MCF 10A (cell line): ENCODE results near the gene IFFO2. TPM values are rescaled to one million over a fixed set of nuclear protein-coding genes. Genes with fewer than 3 reads are reported as not detected.

Experiments
- Bru-seq: library from RNA; stranded (reverse); fragments of 400-500 nt; gene quantifications from one replicate; lab custom pipeline; 2021; lab: Mats Ljungman, UMichigan
- BruChase-seq, 2 experiments: library from RNA; stranded (reverse); fragments of 400-500 nt; gene quantifications; one replicate each; lab custom pipeline; 2021; lab: Mats Ljungman, UMichigan
- BruUV-seq: library from RNA; stranded (reverse); fragments of 400-500 nt; replicated peaks from 2 replicates; lab custom pipeline; 2021; lab: Mats Ljungman, UMichigan
- CTCF ChIA-PET: fragments of 300-600 bp; sonication (Branson Sonifier 250); formaldehyde crosslinking; extraction: SDS; loops from one replicate; lab custom pipeline; 2021; ENCODE audit warnings: antibody characterized with exemption, inconsistent platforms; lab: Yijun Ruan, JAX
- POLR2A ChIA-PET: fragments of 300-600, 350-650 bp; sonication (Branson Sonifier 250); formaldehyde crosslinking; extraction: SDS; loops from one replicate; lab custom pipeline; 2020; ENCODE audit warnings: antibody characterized with exemption, inconsistent platforms; lab: Yijun Ruan, JAX
- DNase-seq: peaks from one replicate; pipeline ENCODE4 v3.0.0-alpha.2; 2018; ENCODE audit not compliant: unreplicated experiment
- H3K27ac Mint-ChIP-seq: one replicate; pipeline ENCODE4 v1.8.0; 2022; ENCODE audit warnings: mild to moderate bottlenecking, low read depth, mixed read lengths; ENCODE audit not compliant: unreplicated experiment
- H3K27me3 Mint-ChIP-seq: one replicate; pipeline ENCODE4 v1.8.0; 2022; ENCODE audit warnings: mixed read lengths; ENCODE audit not compliant: insufficient read depth, unreplicated experiment
- H3K36me3 Mint-ChIP-seq: one replicate; pipeline ENCODE4 v1.8.0; 2022; ENCODE audit warnings: mild to moderate bottlenecking, moderate library complexity, mixed read lengths; ENCODE audit not compliant: insufficient read depth, unreplicated experiment
- H3K4me1 Mint-ChIP-seq: one replicate; pipeline ENCODE4 v1.8.0; 2022; ENCODE audit warnings: mixed read lengths; ENCODE audit not compliant: insufficient read depth, unreplicated experiment
- H3K4me3 Mint-ChIP-seq: one replicate; pipeline ENCODE4 v1.8.0; 2022; ENCODE audit warnings: mild to moderate bottlenecking, moderate library complexity, mixed read lengths; ENCODE audit not compliant: unreplicated experiment
- H3K9me3 Mint-ChIP-seq: one replicate; pipeline ENCODE4 v1.8.0; 2022; ENCODE audit warnings: mixed read lengths; ENCODE audit not compliant: unreplicated experiment
- CTCF ChIP-seq: fragments of 200-600 bp; IDR thresholded peaks from one replicate; pipeline ENCODE4 v1.8.0; 2022; ENCODE audit warnings: antibody characterized with exemption, mild to moderate bottlenecking; ENCODE audit not compliant: unreplicated experiment
- intact Hi-C: fragments of 100-400 bp; cut with micrococcal nuclease; formaldehyde crosslinking; loops from 2 replicates; pipeline ENCODE4 v1.14.1; 2022
- long read RNA-seq: library from polyadenylated mRNA; stranded (forward); transcript quantifications from one replicate; pipeline ENCODE4 v2.0.0, GENCODE V29; 2022
- total RNA-seq: library from RNA; stranded (reverse); gene quantifications from 2 replicates; pipeline ENCODE4 v1.2.3, GENCODE V29; 2022

Gene IFFO2
- total RNA-seq = 10.8 and 21.0 TPM in 2 replicates
- Bru-seq, nascent RNA = percentile 52 among the genes with signal in this experiment
- percentile 47 among the genes with signal in this experiment for BruChase-seq, experiment 1, labeled RNA remaining after a 6-hour chase
- BruChase-seq, experiment 2, labeled RNA remaining after a 2-hour chase = percentile 49 among the genes with signal in this experiment
- long read RNA-seq, full-length matches to known transcripts = 1 of 7 reads
- long read RNA-seq, partial matches to known transcripts = 5 of 7 reads
- long read RNA-seq, other reads (novel, unspliced or antisense) = 1 of 7 reads

- no TSS peak for BruUV-seq
- CTCF ChIA-PET = interaction anchor here (0.8 to 1.5 kb wide), 6 partner anchors 9 to 118 kb away, joined by 3 to 10 read pairs (median 4); no protein-coding TSS in a partner anchor
- intact Hi-C loops = loop anchor here (1.0 kb wide), 1 partner anchor 78 kb away; no protein-coding TSS in a partner anchor
- peaks cover 19% of the 10 kb centered on the region for H3K4me1 Mint-ChIP-seq
- TF ChIP-seq CTCF = no peak
- POLR2A ChIA-PET = interaction anchor here (0.6 to 6.6 kb wide), 19 partner anchors 10 to 255 kb away, joined by 3 to 74 read pairs (median 7); partner anchors contain the start of gene ALDH4A1
- peaks cover 10% of the 10 kb centered on the region for H3K27me3 Mint-ChIP-seq
- no peak within 1 kb of the TSS for H3K27ac Mint-ChIP-seq
- peak within 1 kb of the TSS; percentile 74 for H3K4me3 Mint-ChIP-seq
- H3K36me3 Mint-ChIP-seq = peaks cover 4% of the 10 kb centered on the region
- DNase-seq = peak; percentile 91
- H3K9me3 Mint-ChIP-seq = no peaks in the 10 kb centered on the region
Observed at GRCh38 chr1:18956193-18957135, at the start of gene IFFO2. IFFO2 (minus strand) TSS chr1:18956676; CDS start chr1:18956332, 344 bp downstream.

GRCh38 chr1:19006000-19006399 lies 49.5 kb upstream of the IFFO2 start:
- Mint-ChIP-seq H3K27ac (no peak overlapping the region), H3K9me3 (peaks cover 17% of the 10 kb centered on the region), H3K4me3 (no peak overlapping the region), H3K27me3 (no peaks in the 10 kb centered on the region), H3K4me1 (peaks cover 13% of the 10 kb centered on the region), H3K36me3 (peaks cover 7% of the 10 kb centered on the region)
- ChIA-PET POLR2A (no interaction called here), CTCF (interaction anchor here (0.8 kb wide), 1 partner anchor 33 kb away, joined by 3 read pairs; no protein-coding TSS in a partner anchor)
- no peak for DNase-seq
- intact Hi-C loops = no loop called here
- no peak for TF ChIP-seq CTCF
- no TSS peak for BruUV-seq

- TF ChIP-seq CTCF = no peak
- intact Hi-C loops = no loop called here
- Mint-ChIP-seq H3K27me3 (no peaks in the 10 kb centered on the region), H3K9me3 (peaks cover 33% of the 10 kb centered on the region), H3K27ac (no peak overlapping the region), H3K36me3 (peaks cover 7% of the 10 kb centered on the region), H3K4me3 (no peak overlapping the region), H3K4me1 (peaks cover under 1% of the 10 kb centered on the region)
- ChIA-PET POLR2A (interaction anchor here (0.7 kb wide), 1 partner anchor 22 kb away, joined by 3 read pairs; no protein-coding TSS in a partner anchor), CTCF (no interaction called here)
- no TSS peak for BruUV-seq
- peak; percentile 13 for DNase-seq
Observed at GRCh38 chr1:19003371-19004290, 47.2 kb upstream of the IFFO2 start.
